ENCODE data around the gene GRM8.

GRM8 gene

DNA sequence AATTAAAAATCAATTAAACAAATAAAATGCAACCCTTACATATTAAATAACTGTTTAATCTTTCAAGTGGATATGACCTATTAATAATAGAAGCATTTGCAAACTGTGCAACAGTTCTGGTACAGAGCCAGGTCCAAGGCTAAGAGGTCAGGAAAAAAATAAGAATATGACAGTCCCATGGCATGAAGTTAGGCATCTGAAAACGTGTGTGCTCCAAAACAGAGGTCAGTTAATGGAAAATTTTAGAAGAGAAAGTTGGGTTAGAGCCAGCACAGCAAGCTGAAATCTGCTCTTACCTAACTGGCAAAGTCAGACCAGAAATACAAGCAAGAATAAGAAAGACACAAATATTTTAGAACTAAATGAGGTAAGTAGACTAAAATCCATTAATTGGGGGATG lies 757.7 kb downstream of the GRM8 start:
- DNase-seq: no peak

DNA sequence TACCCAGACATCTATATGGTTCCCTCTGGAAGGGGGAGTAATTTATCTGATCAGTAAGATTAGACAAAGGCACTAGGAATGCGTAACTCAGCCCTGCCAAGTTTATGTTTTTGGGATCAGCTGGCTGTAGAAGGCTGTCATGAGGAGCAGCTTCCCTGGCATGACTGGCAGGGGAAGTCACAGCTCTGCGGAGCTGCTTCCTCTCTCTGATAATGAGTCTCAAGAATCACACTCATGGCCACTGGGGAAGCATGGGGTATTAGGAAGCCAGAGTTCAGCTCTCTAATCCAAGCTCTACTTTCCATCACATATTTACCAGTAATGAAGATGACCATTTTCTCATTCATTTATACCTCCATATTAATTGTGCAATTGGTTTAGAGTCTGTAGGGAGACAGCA lies 758.9 kb downstream of the GRM8 start:
- DNase-seq: no peak

DNA sequence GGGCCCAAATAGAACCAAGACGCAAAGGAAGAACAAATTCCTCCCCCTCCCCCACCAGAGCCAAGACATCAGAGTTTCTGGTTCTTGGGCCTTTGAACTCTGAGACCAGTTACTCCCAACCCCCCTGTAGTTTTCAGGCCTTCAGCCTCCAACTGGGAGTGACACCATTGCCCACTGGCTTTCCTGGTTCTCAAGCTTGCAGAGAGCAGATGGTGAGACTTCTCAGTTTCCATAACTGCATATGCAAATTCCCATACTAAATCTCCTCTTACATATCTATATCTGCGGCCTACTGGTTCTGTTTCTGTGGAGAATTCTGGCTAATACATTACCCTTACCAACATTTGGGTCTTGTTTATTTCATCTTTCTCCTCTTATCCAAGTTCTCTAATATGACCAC lies 762.9 kb downstream of the GRM8 start:
- DNase-seq: no peak

DNA sequence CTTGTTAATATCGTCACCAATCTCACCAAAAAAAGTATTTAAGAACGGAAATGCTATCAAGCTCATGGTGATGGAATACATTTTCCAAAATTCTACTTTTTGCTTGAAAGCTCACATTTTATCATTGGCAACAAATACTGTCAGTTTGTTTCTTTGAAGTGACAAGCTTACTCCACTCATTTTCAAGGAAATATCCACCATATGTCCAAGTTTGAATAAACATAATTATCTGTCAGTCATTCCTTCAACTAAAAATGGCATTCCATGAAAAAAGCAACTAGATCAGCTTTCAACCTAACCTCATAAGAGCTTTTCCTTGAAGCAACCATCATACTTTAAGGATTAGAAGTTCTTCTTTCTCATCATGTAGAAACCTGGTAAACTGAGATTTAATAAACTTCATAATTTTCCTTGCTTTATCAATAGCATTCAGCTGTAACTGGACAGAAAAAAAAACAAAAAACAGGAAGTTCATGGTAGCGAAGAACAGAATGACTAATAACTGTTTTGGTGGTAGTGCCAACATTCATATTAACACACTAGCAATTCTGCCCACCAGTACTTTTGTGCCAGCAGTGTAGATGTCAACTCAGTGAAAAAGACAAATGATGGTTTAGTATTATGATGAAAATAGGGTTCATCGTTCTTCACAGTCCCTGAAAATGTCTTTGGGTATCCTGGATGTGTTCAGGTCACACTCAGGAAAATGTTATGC lies 764.9 kb downstream of the GRM8 start:
- DNase-seq: no peak

DNA sequence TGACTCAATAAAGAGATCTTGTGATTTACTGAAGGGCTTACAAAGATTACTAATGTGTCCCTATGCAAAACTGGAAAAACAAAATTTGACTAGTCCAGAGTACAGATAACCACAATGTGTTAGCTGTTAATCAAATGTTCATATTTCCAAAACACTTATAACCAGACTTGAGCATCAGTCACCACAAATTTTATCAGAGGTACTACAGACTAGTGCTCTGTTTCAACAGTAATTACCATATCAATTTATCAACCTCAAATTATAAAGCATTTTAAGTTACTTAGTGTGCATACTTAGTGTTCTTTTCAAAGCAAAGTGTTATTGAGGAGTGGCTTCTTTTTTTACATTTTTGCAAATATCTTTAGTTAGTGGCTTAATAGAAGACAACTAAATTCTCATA lies 765.9 kb downstream of the GRM8 start:
- DNase-seq: no peak

DNA sequence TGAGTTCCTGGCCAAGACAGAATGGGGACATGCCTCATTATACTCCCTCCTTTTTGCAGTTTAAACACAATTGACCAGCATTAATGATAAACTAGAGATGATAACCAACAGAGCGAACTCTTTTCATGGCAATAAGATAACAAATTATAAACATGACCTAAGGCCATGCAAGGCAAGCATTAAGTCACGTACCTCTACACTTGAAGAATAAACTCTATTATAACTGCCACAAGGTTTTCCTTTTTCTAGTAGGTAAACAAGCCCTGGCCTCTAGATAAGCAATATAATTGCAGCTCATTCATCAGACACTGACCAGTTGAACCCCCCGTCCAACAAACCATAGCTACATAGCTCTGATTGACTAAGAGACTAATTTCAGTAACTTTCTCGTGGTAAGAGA lies 767.0 kb downstream of the GRM8 start:
- DNase-seq: no peak

DNA sequence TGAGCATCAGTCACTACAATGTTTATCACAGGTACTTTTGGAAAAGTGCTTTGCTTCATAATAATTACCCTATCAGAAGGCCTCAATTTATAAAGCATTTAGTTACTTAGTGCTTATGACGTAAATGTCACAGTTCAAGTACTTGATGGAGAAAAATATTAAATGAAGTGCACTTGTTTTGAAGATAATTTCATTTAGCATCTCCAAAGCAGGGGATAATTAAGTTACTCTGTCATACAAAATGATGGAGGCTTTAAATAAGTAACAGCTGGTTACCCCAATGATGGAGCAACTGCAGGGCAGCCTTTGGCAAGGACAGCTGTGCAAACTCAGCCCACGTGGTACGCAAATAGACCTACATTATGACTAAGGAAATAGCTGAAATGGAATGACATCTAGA lies 768.8 kb downstream of the GRM8 start:
- DNase-seq: no peak

DNA sequence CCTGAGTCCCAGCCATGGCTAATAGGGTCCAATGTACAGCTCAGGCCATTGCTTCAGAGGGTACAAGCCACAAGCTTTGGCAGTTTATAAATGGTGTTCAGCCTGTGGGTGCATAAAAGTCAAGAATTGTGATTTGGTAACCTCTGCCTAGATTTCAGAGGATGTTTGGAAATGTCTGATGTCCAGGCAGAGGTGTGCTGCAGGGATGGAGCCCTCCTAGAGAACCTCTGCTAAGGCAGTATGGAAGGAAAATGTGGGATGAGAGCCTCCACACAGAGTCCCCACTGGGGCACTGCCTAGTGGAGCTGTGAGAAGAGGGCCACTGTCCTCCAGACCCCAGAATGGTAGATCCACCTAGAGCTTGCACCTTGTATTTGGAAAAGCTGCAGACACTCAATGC lies 779.9 kb downstream of the GRM8 start:
- no peak for DNase-seq

DNA sequence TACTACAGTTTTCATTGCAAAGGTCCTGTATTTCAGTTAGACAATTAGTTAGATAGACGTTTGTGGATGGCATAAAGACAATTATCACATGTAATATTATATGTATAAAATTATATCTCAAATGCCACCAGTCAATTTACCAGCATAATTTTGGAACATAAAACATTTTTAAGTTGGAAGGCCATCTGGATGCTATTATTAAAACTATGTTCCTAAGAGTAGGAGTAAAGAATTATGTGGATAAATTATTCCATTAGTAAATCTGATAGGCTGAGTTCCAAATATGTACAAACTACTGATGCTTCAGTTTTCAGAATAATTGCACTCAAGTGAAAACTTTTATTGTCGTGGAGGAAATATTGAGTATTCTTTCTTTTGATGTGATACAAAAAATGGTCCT lies 790.3 kb downstream of the GRM8 start:
- no peak for DNase-seq

DNA sequence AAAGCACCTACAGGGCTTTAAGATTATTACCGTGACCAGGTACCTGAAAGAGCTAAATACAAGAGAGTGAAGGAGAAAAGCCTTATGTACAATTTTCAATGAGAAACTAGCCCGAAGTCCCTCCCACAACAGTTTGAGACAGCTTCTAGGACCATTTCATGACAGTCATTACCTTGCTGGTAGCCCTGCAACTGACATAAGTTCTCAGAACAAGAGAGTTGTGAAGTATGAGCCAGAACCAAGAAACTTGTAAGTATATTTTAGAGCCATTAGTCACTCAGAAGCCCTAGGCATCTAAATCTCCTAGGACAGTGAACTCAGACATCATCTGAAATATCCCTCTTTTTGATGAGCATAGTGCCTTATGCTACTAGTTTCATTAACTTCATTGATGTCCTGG lies 792.1 kb downstream of the GRM8 start:
- no peak for DNase-seq

DNA sequence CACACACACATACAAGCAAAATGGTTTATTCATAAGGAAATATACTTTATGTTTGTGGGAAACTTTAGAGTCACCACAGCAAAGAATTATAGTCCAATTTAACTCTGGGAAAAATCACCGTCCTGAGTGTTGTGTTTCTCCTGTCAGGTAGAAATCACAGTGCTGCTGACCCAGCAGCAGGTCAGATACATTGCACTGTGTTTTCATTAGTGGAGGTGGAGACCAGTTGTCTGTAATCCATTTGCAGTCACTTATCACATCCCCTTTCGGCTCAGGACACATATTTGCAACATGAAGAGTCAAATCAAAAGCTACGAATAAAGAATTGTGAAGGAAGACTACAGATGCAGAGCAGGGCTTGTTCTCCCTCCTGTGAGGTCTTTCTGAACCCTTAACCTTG lies 799.6 kb downstream of the GRM8 start:
- no peak for DNase-seq

DNA sequence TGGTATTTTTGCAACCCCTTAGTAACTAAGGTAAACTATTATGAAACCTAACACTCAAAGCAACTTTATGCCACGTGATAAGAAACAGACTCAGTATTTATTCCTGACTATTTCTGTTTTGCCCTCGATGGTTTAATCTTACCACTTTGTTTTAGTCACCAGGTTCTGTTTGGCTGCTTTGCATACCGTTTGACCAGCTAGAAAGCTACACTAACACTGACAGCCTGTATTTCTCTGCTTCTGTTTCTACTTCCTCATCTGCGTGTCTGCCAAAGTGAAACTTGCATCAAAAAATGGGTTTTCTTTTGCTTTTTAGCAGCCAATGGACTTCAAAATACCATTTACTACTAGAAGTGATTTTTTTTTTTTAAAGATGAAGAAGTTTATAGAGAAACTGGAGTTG lies 802.5 kb downstream of the GRM8 start:
- no peak for DNase-seq

DNA sequence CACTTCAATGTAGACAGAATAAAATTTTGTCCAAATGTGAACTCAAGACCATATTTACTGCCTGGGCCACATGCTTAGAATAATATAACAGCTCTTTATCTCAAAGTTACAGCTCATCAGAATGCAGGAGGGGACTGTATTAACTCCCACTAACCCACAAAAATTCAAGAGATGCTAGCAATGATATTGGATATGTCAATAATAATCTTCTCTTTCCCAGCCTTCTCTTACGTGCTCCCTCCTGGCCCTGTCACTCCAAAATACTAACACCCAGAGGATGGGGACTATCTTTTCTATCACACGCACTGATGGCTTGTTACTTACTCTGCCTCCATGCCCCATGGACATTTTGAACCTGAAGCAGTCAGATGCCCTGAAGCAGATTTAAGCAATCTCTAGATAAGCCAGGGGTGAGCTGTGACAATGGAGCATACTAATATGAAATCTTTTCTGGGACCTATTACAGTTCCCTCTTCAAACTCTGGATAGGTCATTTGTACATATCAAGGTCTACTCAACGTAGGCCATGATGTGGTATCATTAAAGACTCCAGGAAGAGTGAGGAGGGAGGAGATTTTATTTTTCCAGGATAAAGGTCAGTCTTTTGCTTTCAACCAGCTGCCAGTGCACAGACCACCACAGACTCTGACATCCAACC lies 803.0 kb downstream of the GRM8 start:
- DNase-seq: no peak

DNA sequence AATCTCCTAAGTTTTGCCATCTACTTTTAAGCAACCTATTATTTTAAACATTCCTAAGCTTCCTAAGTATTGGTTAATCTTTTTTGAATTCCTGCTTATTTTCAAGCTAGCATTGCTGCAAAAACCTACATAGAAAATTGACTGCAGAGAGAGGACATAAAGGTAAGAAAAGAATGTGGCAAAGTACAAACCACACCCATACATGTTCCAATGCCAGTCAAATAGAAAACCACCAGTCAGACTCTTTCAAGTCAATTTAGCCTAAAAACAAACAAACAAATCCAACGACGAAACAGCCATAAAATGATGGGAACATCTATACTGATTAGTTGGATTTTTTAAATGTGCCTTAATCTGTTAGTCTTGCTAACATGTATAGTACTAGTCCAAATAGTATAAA lies 804.8 kb downstream of the GRM8 start:
- no peak for DNase-seq

DNA sequence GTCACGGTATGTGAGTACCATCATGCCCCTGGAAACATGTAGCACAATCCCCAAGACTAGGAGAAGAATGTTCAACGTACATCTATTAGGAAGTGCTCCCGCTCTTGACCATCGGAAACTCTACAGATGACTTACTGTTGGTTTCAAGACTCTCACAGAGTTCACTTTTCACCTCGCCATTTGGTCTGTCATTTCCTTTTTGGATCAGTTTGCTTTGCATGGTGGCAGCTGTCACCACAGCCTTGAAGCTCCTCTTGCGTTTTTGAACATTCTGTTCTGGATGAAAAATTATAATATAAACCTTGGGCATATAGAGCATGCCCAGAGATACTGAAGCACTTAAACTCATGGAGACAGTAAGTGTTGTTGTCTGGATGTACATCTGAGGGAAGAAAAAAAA lies 806.8 kb downstream of the GRM8 start:
- no peak for DNase-seq

DNA sequence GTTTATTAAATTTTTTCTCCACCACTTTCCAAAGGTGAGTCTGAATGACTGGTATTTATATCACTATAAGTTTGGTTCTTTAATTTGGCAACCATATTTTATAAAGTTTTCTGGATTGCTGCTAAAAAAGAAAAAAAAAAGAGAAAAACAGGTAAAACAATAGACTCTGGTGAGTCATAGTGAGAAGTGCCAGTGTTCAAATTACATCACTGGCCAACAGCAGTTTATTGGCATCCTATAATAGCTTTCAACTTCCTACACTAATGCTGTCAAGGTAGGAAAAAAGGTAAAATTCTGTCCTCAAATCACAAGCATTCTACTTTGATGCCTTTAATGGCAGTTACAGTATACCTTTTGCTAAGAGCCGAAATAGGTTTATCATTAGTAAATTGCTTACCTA lies 808.8 kb downstream of the GRM8 start:
- DNase-seq: no peak

DNA sequence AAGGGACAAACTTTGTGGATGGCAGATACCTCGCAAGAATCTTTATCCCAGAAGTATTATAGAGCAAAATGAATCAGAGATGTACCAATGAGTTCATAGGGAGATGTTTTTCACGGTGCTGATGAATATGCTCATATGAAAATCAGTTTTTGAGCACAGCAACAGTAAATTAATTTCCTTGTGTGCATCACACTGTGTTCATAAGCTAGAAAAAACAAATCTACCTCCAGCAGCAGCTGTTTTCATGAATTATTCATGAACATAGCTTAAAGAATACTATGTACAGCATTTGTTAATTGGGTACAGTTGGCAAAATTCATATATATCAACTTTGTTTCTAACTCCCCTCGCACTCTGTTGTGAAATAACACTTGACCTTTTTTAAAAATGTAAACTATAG lies 809.8 kb downstream of the GRM8 start:
- no peak for DNase-seq

DNA sequence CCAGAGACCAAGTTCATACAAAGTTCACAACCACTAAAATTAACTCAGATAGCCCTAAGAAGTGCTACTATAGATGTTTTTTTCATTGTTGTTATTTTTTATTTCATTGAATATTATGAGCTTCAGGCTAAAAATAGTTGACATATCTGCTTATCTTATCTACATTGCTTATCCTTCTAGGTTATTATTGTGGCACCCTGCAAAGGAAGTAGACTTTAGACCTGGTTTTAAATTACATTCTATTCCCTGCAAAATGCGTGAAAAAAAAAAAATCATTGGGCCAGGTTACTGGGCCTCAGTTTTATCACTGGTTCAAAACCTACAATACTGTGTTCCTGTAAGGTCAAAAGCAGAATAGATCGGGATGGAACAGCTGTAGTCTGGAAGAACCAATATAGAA lies 811.0 kb downstream of the GRM8 start:
- DNase-seq: no peak

DNA sequence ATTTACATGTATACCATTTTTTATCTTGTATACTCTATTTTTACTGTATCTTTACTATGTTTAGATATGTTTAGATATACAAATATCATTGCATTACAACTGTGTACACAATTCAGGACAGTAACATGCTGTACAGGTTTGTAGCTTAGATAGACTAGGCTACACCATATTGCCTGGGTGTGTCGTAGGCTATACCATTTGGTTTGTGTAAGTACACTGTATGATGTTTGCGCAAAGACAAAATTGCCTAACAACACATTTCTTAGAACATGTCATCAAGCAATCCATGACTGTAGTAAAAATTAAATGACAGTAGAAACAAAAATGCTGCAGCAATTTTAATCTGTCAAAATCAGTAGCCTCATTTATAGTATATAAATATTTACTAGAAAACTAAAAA lies 812.2 kb downstream of the GRM8 start:
- DNase-seq: no peak

DNA sequence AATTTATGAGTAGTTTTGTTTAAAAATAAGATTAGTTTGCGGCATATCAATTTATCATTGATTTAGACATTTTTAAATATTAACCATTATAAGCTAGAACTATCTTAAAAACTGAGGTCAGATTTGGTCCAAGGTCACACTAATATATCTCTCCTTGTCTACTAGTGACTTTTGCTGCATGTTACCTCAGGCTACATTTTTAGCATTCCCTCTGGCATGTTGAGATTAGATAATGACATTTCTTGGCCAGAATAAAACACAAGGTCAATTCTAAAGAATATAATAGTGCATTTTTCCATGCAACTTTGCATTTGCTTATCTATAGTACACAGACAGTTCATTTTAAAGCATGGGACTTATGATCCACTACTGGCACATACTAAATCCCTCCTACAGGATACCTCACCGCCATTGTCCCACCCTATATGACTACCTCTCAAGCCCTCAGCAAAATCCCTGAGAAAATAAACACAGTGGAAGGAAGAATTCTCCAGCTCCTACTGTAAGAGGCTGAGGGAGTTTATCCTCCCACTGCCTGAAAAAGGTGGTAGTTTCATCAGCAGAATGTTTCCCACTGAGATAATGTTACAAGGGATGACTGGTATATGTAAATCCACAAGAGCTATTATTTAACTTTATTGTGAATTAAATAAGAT lies 816.4 kb downstream of the GRM8 start:
- DNase-seq: no peak

DNA sequence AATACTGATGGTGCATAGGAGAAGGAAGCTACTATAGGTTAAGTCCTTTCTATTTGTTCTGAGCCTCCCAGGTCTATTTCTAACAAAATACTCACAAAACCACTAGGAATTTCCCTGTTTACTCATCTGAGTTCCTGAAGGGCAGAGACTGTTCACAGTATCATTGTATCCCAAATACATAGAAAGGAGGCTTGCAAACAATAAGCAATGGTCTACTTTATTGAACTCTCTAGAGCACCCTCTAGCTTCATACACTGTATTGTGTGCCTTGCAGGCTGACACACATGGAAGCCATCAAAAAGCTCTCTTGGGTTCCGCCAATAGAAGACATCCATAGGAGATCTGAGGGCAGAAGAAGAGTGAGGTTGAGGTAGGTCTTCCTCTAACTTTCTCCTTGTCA lies 826.1 kb downstream of the GRM8 start:
- no peak for DNase-seq

DNA sequence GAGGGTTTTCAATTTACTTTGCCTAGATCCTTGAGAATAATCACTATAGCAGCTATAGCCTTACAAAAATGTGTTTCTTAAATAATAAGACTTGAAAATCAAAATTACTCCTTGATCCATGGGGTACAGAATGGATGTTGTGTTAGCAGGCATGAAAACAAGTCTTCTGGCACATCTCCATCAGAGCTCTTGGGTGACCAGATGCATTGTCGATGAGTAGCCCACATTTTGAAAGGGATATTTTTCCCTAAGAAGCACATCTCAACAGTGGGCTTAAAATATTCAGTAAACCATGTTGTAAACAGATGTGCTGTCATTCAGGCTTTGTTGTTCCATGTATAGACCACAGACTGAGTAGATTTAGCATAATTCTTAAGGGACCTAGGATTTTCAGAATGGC lies 827.8 kb downstream of the GRM8 start:
- no peak for DNase-seq

DNA sequence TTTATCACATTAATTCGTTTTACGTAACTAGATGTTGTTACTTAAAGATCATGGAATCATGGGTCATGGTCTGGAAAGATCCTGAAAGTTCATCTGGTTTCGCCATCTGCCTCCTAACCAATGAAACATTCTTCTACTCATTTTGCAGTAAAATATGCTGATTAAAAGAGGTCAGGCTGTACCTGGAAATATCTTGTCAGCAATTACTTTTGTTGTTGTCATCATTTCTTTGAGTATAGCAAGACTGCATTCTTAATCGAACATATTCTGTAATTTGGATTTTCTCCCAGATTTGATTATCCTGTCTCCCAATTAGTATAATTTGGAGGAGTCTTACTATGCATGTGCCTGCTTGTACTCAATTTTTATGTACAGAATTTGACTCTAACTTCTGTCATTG lies 833.7 kb downstream of the GRM8 start:
- DNase-seq: no peak

DNA sequence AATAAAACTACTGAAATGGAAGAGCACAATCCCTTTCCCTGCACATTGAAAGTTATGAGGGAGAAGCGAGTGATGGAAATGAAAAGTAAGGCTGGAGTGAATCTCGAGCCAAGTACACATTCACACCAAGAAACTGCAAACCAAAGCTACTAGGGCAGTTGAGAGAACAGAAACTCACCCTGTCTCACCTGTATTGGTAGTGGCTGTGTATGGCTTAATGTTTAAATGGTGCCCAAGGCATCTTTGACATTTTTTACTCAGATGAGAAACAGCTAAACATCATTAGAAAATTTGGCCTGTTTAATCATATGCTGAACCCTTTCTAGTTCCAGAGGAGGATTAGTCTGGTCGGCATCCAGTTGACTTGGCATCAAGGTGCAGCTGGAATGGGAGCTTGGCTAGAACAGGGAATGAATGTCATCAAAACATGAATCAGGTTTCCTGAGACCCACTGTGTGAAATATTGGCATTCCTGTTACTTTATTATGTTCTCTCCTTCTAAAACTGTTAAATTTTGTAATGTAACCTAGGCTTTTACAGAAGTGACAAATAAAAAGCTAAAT lies 840.8 kb downstream of the GRM8 start:
- no peak for DNase-seq
